A673 (cell line): Measurements from ENCODE around the gene SORL1. TPM values are rescaled to one million over a fixed set of nuclear protein-coding genes. Genes with fewer than 3 reads are reported as not detected.

Source experiments
- BruUV-seq: library from RNA; stranded (reverse); fragments of 400-500 nt; replicated peaks from 2 replicates; lab custom pipeline; 2021; lab: Mats Ljungman, UMichigan
- CTCF ChIA-PET: fragments of 300-600 bp; sonication (Branson Sonifier 250); formaldehyde crosslinking; loops from one replicate; lab custom pipeline; 2022; ENCODE audit warnings: antibody characterized with exemption; lab: Charles Lee
- POLR2A ChIA-PET: fragments of 300-600 bp; sonication (Branson Sonifier 250); formaldehyde crosslinking; loops from one replicate; lab custom pipeline; 2022; ENCODE audit warnings: antibody characterized with exemption; ENCODE audit not compliant: low non-redundant PET; lab: Charles Lee
- DNase-seq: peaks from one replicate; pipeline ENCODE4 v3.0.0-alpha.2; 2015; ENCODE audit warnings: low spot score
- H3K27ac ChIP-seq: fragments of 200-600 bp; sonication (generic); 2 replicates; pipeline ENCODE4 v1.5.1; 2016; ENCODE audit warnings: mixed run types, low read depth, mild to moderate bottlenecking, mixed read lengths, antibody characterized with exemption, low read length; ENCODE audit not compliant: poor library complexity, severe bottlenecking
- H3K27me3 ChIP-seq: fragments of 200-600 bp; sonication (generic); replicated peaks from 2 replicates; pipeline ENCODE4 v1.6.1; 2017; ENCODE audit warnings: mixed run types, low read depth, mild to moderate bottlenecking, mixed read lengths, antibody characterized with exemption, low read length; ENCODE audit not compliant: insufficient read depth, poor library complexity
- H3K36me3 ChIP-seq: fragments of 200-600 bp; sonication (generic); 2 replicates; pipeline ENCODE4 v1.6.1; 2016; ENCODE audit warnings: mixed run types, mild to moderate bottlenecking, mixed read lengths, antibody characterized with exemption, low read length; ENCODE audit not compliant: insufficient read depth, poor library complexity, severe bottlenecking
- H3K4me1 ChIP-seq: fragments of 200-600 bp; sonication (generic); 2 replicates; pipeline ENCODE4 v1.6.1; 2017; ENCODE audit warnings: mixed run types, mild to moderate bottlenecking, mixed read lengths, antibody characterized with exemption, low read length; ENCODE audit not compliant: insufficient read depth, poor library complexity, severe bottlenecking
- H3K4me3 ChIP-seq: fragments of 200-600 bp; sonication (generic); 2 replicates; pipeline ENCODE4 v1.5.1; 2016; ENCODE audit warnings: low read depth, mixed run types, mild to moderate bottlenecking, mixed read lengths, low read length; ENCODE audit not compliant: poor library complexity, severe bottlenecking
- H3K9me3 ChIP-seq: fragments of 200-600 bp; sonication (generic); 2 replicates; pipeline ENCODE4 v1.6.1; 2016; ENCODE audit warnings: mixed run types, low read depth, mild to moderate bottlenecking, mixed read lengths, antibody characterized with exemption, low read length; ENCODE audit not compliant: poor library complexity, severe bottlenecking
- CTCF ChIP-seq: fragments of 300-800, 200-600 bp; sonication (generic); conservative IDR thresholded peaks from 2 replicates; pipeline ENCODE4 v1.5.1; 2017; ENCODE audit warnings: low read depth, mild to moderate bottlenecking, antibody characterized with exemption, low read length, moderate library complexity, mixed read lengths
- EZH2 ChIP-seq: fragments of 200-600 bp; sonication (generic); IDR thresholded peaks from 2 replicates; pipeline ENCODE4 v1.6.1; 2017; ENCODE audit warnings: borderline replicate concordance, low read depth, mild to moderate bottlenecking, mixed read lengths, antibody characterized with exemption, low read length; ENCODE audit not compliant: poor library complexity, severe bottlenecking
- intact Hi-C: fragments of 100-400 bp; cut with micrococcal nuclease; formaldehyde crosslinking; loops from one replicate; pipeline ENCODE4 v1.10.0; 2022; ENCODE audit not compliant: unreplicated experiment
- total RNA-seq: library from RNA; stranded (reverse); gene quantifications from 2 replicates; pipeline ENCODE4 v1.2.3, GENCODE V29; 2021

SORL1 gene
- total RNA-seq, 1 experiment from 2014 or later = 0.95 TPM

- DNase-seq = no peak
- Histone ChIP-seq H3K36me3 (no peaks in the 10 kb centered on the region), H3K4me3 (no peak overlapping the region), H3K27ac (no peak overlapping the region), H3K4me1 (no peaks in the 10 kb centered on the region), H3K9me3 (no peaks in the 10 kb centered on the region), H3K27me3 (peaks cover 31% of the 10 kb centered on the region)
- CTCF ChIA-PET = no interaction called here
- POLR2A ChIA-PET = no interaction called here
- TF ChIP-seq EZH2 (no peak), CTCF (no peak)
- no TSS peak for BruUV-seq
- intact Hi-C loops = no loop called here
Measured at GRCh38 chr11:121552154-121552553, 100.0 kb downstream of the SORL1 start.

- Histone ChIP-seq H3K27me3 (peaks cover 31% of the 10 kb centered on the region), H3K4me1 (no peaks in the 10 kb centered on the region), H3K4me3 (no peak overlapping the region), H3K27ac (no peak overlapping the region), H3K9me3 (no peaks in the 10 kb centered on the region), H3K36me3 (no peaks in the 10 kb centered on the region)
- BruUV-seq = no TSS peak
- ChIA-PET POLR2A (no interaction called here), CTCF (no interaction called here)
- no peak for TF ChIP-seq CTCF
- TF ChIP-seq EZH2 = no peak
- DNase-seq = no peak
- intact Hi-C loops = no loop called here
Measured at GRCh38 chr11:121552644-121553043, 100.5 kb downstream of the SORL1 start.

GRCh38 chr11:121553389-121553788 lies 101.3 kb downstream of the SORL1 start:
- Histone ChIP-seq H3K4me3 (no peak overlapping the region), H3K4me1 (no peaks in the 10 kb centered on the region), H3K27me3 (peaks cover 31% of the 10 kb centered on the region), H3K27ac (no peak overlapping the region), H3K36me3 (no peaks in the 10 kb centered on the region), H3K9me3 (no peaks in the 10 kb centered on the region)
- ChIA-PET CTCF (no interaction called here), POLR2A (no interaction called here)
- TF ChIP-seq EZH2 (no peak), CTCF (no peak)
- intact Hi-C loops = no loop called here
- no peak for DNase-seq
- no TSS peak for BruUV-seq
